ENCODE data around the gene RASGRF1.

The RASGRF1 gene

DNA sequence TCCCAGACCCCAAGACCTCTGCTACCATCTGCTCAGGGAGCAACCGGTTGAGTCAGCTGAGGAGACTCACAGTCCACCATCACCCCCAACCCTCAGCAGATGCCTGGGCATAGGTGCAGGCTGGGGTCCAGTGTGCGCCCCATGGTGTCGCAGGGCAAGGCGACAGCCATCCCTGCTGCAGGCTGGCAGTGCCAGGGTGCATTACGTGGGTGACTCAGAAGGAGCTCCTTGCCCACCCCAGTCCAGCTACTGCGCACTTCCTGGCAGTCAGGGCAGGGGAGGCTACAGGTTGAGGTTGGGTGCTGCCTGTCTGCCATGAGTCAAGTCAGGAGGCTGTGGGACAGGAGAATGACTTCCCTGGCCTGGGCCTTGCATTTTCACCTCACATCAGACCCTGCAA is 33.5 kb downstream of the RASGRF1 start:
- TF ChIP-seq FOXP2 (optimal IDR thresholded peaks at IDR 0.05; ENCODE audit: control extremely low read depth, extremely low read length, insufficient read depth): no peak
- TF ChIP-seq EZH2 (IDR thresholded peaks at IDR 0.05): no peak
- TF ChIP-seq POLR2AphosphoS5 (IDR thresholded peaks at IDR 0.05; ENCODE audit: borderline replicate concordance, low read depth, low read length): no peak
- no peak for DNase-seq (ENCODE audit: low read depth, low spot score)
- Histone ChIP-seq H3K36me3 (ENCODE audit: insufficient read depth, low read length) (no peaks in the 10 kb centered on the region), H3K9me3 (ENCODE audit: low read depth, low read length) (no peaks in the 10 kb centered on the region), H3K27ac (no peak overlapping the region), H3K4me3 (no peak overlapping the region), H3K9ac (ENCODE audit: insufficient read length) (no peak overlapping the region)

GRCh38 chr15:79054350-79054749 is 36.2 kb downstream of the RASGRF1 start:
- DNase-seq (ENCODE audit: low read depth, low spot score): no peak
- H3K27ac ChIP-seq: no peak overlapping the region
- no peaks in the 10 kb centered on the region for H3K9me3 ChIP-seq (ENCODE audit: low read depth, low read length)
- no peak overlapping the region for H3K9ac ChIP-seq (ENCODE audit: insufficient read length)
- H3K4me3 ChIP-seq: no peak overlapping the region
- H3K36me3 ChIP-seq (ENCODE audit: insufficient read depth, low read length): no peaks in the 10 kb centered on the region
- no peak for TF ChIP-seq POLR2AphosphoS5 (IDR thresholded peaks at IDR 0.05; ENCODE audit: borderline replicate concordance, low read depth, low read length)

DNA sequence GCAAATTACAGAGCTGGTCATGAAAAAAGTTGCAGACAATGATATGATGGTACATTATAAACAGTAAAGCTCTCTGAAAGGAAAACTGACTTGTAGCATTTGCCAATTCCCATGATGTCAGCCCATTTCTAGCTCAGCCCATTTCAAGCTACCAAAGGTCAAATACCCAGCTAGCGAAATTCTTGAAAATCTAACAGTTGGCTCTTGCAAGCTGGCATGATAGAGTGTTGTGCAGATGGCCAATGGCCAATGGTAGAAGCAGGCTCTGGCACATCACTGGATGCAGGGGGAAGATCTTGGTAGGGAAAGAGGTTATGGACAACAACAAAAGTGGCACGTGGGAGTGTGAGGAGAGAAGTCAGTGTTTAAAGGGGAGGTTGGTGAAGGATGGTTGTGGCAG is 36.7 kb downstream of the RASGRF1 start:
- TF ChIP-seq FOXP2 (optimal IDR thresholded peaks at IDR 0.05; ENCODE audit: control extremely low read depth, extremely low read length, insufficient read depth) (no peak), EZH2 (IDR thresholded peaks at IDR 0.05) (no peak)
- DNase-seq (ENCODE audit: low read depth, low spot score): no peak
- no peaks in the 10 kb centered on the region for H3K9me3 ChIP-seq (ENCODE audit: low read depth, low read length)
- no peak overlapping the region for H3K27ac ChIP-seq
- no peaks in the 10 kb centered on the region for H3K36me3 ChIP-seq (ENCODE audit: insufficient read depth, low read length)
- no peak overlapping the region for H3K9ac ChIP-seq (ENCODE audit: insufficient read length)
- no peak overlapping the region for H3K4me3 ChIP-seq

- Histone ChIP-seq H3K36me3 (ENCODE audit: insufficient read depth, low read length) (no peaks in the 10 kb centered on the region), H3K9me3 (ENCODE audit: low read depth, low read length) (no peaks in the 10 kb centered on the region), H3K27ac (no peak overlapping the region), H3K9ac (ENCODE audit: insufficient read length) (no peak overlapping the region), H3K4me3 (no peak overlapping the region)
- TF ChIP-seq FOXP2 (optimal IDR thresholded peaks at IDR 0.05; ENCODE audit: control extremely low read depth, extremely low read length, insufficient read depth): no peak
- TF ChIP-seq POLR2AphosphoS5 (IDR thresholded peaks at IDR 0.05; ENCODE audit: borderline replicate concordance, low read depth, low read length): no peak
- no peak for TF ChIP-seq EZH2 (IDR thresholded peaks at IDR 0.05)
- DNase-seq (ENCODE audit: low read depth, low spot score): no peak
Observed at GRCh38 chr15:79051941-79052731, 38.4 kb downstream of the RASGRF1 start.

- Histone ChIP-seq H3K36me3 (ENCODE audit: insufficient read depth, low read length) (no peaks in the 10 kb centered on the region), H3K27ac (no peak overlapping the region), H3K9ac (ENCODE audit: insufficient read length) (no peak overlapping the region), H3K4me3 (no peak overlapping the region), H3K9me3 (ENCODE audit: low read depth, low read length) (no peaks in the 10 kb centered on the region)
- no peak for TF ChIP-seq POLR2AphosphoS5 (IDR thresholded peaks at IDR 0.05; ENCODE audit: borderline replicate concordance, low read depth, low read length)
- no peak for TF ChIP-seq FOXP2 (optimal IDR thresholded peaks at IDR 0.05; ENCODE audit: control extremely low read depth, extremely low read length, insufficient read depth)
- no peak for TF ChIP-seq EZH2 (IDR thresholded peaks at IDR 0.05)
- no peak for DNase-seq (ENCODE audit: low read depth, low spot score)
Observed at GRCh38 chr15:79051029-79051428, 39.6 kb downstream of the RASGRF1 start.

- Histone ChIP-seq H3K27ac (no peak overlapping the region), H3K9me3 (ENCODE audit: low read depth, low read length) (no peaks in the 10 kb centered on the region), H3K36me3 (ENCODE audit: insufficient read depth, low read length) (no peaks in the 10 kb centered on the region), H3K9ac (ENCODE audit: insufficient read length) (no peak overlapping the region), H3K4me3 (no peak overlapping the region)
- TF ChIP-seq POLR2AphosphoS5 (IDR thresholded peaks at IDR 0.05; ENCODE audit: borderline replicate concordance, low read depth, low read length): no peak
- TF ChIP-seq EZH2 (IDR thresholded peaks at IDR 0.05): no peak
- TF ChIP-seq FOXP2 (optimal IDR thresholded peaks at IDR 0.05; ENCODE audit: control extremely low read depth, extremely low read length, insufficient read depth): no peak
- DNase-seq (ENCODE audit: low read depth, low spot score): no peak
Observed at GRCh38 chr15:79050341-79050740, 40.2 kb downstream of the RASGRF1 start.

GRCh38 chr15:79049416-79049815 is 41.2 kb downstream of the RASGRF1 start:
- H3K4me3 ChIP-seq: no peak overlapping the region
- H3K9me3 ChIP-seq (ENCODE audit: low read depth, low read length): no peaks in the 10 kb centered on the region
- no peak overlapping the region for H3K27ac ChIP-seq
- no peak overlapping the region for H3K9ac ChIP-seq (ENCODE audit: insufficient read length)
- TF ChIP-seq FOXP2 (optimal IDR thresholded peaks at IDR 0.05; ENCODE audit: control extremely low read depth, extremely low read length, insufficient read depth) (no peak), EZH2 (IDR thresholded peaks at IDR 0.05) (no peak), POLR2AphosphoS5 (IDR thresholded peaks at IDR 0.05; ENCODE audit: borderline replicate concordance, low read depth, low read length) (no peak)
- H3K36me3 ChIP-seq (ENCODE audit: insufficient read depth, low read length): no peaks in the 10 kb centered on the region
- DNase-seq (ENCODE audit: low read depth, low spot score): no peak

- Histone ChIP-seq H3K36me3 (ENCODE audit: insufficient read depth, low read length) (no peaks in the 10 kb centered on the region), H3K9ac (ENCODE audit: insufficient read length) (no peak overlapping the region)
- TF ChIP-seq POLR2AphosphoS5 (IDR thresholded peaks at IDR 0.05; ENCODE audit: borderline replicate concordance, low read depth, low read length) (no peak), EZH2 (IDR thresholded peaks at IDR 0.05) (no peak), FOXP2 (optimal IDR thresholded peaks at IDR 0.05; ENCODE audit: control extremely low read depth, extremely low read length, insufficient read depth) (no peak)
Observed at GRCh38 chr15:79047676-79048439, 42.7 kb downstream of the RASGRF1 start.

More at GRCh38 chr15:79047676-79048439, 42.7 kb downstream of the RASGRF1 start:
- Histone ChIP-seq H3K4me3 (no peak overlapping the region), H3K27ac (no peak overlapping the region), H3K9me3 (ENCODE audit: low read depth, low read length) (no peaks in the 10 kb centered on the region)
- no peak for DNase-seq (ENCODE audit: low read depth, low spot score)

Measured in SK-N-MC (cell line).